Type B pancreatic cell (in vitro differentiated cells): ENCODE measurements around the gene DVL3. TPM values are rescaled to one million over a fixed set of nuclear protein-coding genes. Genes with fewer than 3 reads are reported as not detected.

Experiments used
- DNase-seq: peaks from one replicate; pipeline ENCODE4 v3.0.0; 2021; ENCODE audit warnings: mixed read lengths; ENCODE audit not compliant: unreplicated experiment; ENCODE audit errors: extremely low spot score
- H3K27ac Mint-ChIP-seq: 2 replicates; pipeline ENCODE4 v1.8.0; 2021; ENCODE audit warnings: mild to moderate bottlenecking, mixed read lengths
- H3K27me3 Mint-ChIP-seq: 2 replicates; pipeline ENCODE4 v1.8.0; 2021; ENCODE audit warnings: mixed read lengths
- H3K36me3 Mint-ChIP-seq: 2 replicates; pipeline ENCODE4 v1.8.0; 2021; ENCODE audit warnings: mixed read lengths
- H3K4me1 Mint-ChIP-seq: one replicate; pipeline ENCODE4 v1.8.0; 2021; ENCODE audit warnings: mixed read lengths; ENCODE audit not compliant: unreplicated experiment
- H3K4me3 Mint-ChIP-seq: 2 replicates; pipeline ENCODE4 v1.8.0; 2021; ENCODE audit warnings: mild to moderate bottlenecking, mixed read lengths
- H3K9me3 Mint-ChIP-seq: 2 replicates; pipeline ENCODE4 v1.8.0; 2021; ENCODE audit warnings: mixed read lengths
- total RNA-seq: library from RNA; stranded (reverse); gene quantifications from 2 replicates; pipeline ENCODE4 v1.2.1, GENCODE V29; 2021; ENCODE audit warnings: low replicate concordance
- TF ChIP-seq, protein P1 (sequence below): fragments of 200-600 bp; sonication (generic); conservative IDR thresholded peaks from 2 replicates; pipeline ENCODE4 v1.5.0; 2021; ENCODE audit warnings: antibody characterized with exemption, mild to moderate bottlenecking

Gene DVL3
- total RNA-seq, 1 donor from 2014 or later: 84.8 TPM

DNA sequence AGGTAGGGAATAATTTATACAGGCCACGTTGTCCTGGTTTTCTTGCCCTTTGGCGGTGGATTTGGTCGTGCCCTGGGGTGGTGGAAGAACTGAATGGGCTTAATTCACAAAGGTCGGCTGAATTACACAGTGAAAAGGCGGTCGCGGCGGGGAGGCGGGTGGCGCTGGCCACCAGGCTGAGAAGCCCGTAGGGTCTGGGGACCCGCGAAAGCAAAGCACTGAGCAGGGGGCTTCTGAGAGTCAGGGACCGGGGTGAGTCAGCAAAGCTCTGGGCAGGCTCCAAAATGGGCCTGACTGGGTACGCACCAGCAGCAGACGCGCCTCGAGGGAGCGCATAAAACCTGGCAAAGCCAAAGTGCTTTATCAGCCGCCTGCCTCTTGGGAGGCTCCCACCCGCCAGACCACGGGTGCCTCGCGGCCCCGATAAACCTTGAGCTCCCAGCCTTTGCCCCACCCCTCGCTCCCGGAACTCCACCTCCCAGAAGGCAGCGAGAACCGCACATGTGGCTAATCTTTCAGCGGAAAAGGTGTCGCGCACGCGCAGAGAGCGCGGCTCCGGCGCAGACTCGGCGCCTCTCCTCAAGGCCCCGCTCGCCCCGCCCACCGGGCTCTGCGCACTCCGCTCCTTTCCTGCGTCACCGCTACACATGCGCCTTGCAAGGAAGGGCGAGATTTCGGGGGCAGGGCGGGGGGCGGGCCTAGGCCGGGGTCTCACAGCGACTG lies 30.4 kb downstream of the DVL3 start:
- peak overlapping the region; percentile 99 for H3K4me3 Mint-ChIP-seq
- DNase-seq: peak; percentile 100
- no peaks in the 10 kb centered on the region for H3K27me3 Mint-ChIP-seq
- peaks cover 24% of the 10 kb centered on the region for H3K4me1 Mint-ChIP-seq
- H3K36me3 Mint-ChIP-seq: peaks cover 23% of the 10 kb centered on the region
- no peaks in the 10 kb centered on the region for H3K9me3 Mint-ChIP-seq
- H3K27ac Mint-ChIP-seq: peak overlapping the region; percentile 96
- TF ChIP-seq, protein P1, sequence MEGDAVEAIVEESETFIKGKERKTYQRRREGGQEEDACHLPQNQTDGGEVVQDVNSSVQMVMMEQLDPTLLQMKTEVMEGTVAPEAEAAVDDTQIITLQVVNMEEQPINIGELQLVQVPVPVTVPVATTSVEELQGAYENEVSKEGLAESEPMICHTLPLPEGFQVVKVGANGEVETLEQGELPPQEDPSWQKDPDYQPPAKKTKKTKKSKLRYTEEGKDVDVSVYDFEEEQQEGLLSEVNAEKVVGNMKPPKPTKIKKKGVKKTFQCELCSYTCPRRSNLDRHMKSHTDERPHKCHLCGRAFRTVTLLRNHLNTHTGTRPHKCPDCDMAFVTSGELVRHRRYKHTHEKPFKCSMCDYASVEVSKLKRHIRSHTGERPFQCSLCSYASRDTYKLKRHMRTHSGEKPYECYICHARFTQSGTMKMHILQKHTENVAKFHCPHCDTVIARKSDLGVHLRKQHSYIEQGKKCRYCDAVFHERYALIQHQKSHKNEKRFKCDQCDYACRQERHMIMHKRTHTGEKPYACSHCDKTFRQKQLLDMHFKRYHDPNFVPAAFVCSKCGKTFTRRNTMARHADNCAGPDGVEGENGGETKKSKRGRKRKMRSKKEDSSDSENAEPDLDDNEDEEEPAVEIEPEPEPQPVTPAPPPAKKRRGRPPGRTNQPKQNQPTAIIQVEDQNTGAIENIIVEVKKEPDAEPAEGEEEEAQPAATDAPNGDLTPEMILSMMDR: no peak

DNA sequence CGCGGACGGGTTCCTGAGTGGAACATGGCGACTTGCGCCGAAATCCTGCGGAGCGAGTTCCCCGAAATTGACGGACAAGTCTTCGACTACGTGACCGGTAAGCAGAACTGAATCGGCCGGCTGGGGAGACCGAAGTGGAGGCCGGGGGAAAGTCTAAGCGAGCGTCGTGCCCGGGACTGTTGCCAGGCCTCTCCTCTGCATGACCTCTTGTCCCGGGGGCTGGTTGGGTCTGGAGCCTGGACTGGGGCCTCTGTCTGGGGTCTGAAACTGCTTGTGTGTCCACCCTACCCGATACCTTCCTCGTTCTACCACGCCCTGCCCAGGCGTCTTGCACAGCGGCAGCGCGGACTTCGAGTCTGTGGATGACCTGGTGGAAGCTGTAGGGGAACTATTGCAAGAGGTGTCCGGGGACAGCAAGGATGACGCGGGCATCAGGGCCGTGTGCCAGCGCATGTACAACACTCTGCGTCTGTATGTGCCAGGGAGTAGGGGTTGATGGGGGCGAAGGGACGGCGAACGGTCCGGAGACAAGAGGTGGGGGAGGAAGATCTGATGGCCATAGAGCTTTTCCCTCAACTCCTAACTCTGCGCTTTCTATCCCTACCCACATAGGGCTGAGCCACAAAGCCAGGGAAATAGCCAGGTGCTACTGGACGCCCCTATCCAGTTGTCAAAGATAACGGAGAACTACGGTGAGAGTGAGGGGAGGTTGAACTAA lies 31.2 kb downstream of the DVL3 start, which contains the start of gene ABCF3:
Gene ABCF3 (plus strand): TSS at position 16 of the 718 bp plus-strand sequence. CDS start 9 bp downstream, at position 25.
- Mint-ChIP-seq H3K27me3 (no peaks in the 10 kb centered on the region), H3K4me1 (peaks cover 24% of the 10 kb centered on the region), H3K36me3 (peaks cover 23% of the 10 kb centered on the region), H3K9me3 (no peaks in the 10 kb centered on the region), H3K27ac (peak within 1 kb of the TSS; percentile 96), H3K4me3 (peak within 1 kb of the TSS; percentile 99)
- no peak for DNase-seq
- TF ChIP-seq, protein P1: no peak

DNA sequence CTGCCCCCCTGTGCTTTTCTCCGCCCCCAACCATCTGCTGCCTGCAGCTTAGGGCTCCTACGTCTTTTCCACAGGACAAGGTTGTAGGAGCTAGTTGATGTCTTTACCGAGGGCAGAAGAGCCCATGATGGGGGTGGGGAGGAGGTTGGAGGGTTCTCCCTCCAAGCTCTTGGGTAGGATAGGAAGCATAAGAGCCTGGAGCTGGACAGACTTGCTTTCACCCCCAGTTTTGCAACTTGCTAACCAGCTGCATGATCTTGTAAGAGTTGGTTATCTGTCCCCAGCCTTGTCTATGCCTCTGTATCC lies 31.7 kb downstream of the DVL3 start:
- peak overlapping the region; percentile 96 for H3K27ac Mint-ChIP-seq
- H3K4me3 Mint-ChIP-seq: peak overlapping the region; percentile 99
- peaks cover 23% of the 10 kb centered on the region for H3K36me3 Mint-ChIP-seq
- H3K9me3 Mint-ChIP-seq: no peaks in the 10 kb centered on the region
- TF ChIP-seq, protein P1: no peak
- DNase-seq: no peak
- H3K27me3 Mint-ChIP-seq: no peaks in the 10 kb centered on the region
- H3K4me1 Mint-ChIP-seq: peaks cover 24% of the 10 kb centered on the region

DNA sequence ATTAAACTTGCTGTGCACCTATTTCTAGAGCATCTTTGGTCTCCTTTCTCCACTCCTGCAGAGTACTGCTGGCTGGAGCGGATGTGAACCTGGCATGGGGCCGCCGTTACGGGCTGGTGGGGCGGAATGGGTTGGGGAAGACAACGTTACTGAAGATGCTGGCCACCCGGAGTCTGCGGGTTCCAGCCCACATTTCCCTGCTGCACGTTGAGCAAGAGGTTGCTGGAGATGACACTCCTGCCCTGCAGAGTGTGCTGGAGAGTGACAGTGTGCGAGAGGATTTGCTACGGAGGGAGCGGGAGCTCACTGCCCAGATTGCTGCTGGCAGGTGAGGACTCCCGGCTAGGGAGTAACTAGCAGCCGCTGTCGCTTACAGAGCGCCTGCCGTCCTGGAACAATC lies 32.9 kb downstream of the DVL3 start:
- peaks cover 24% of the 10 kb centered on the region for H3K4me1 Mint-ChIP-seq
- no peaks in the 10 kb centered on the region for H3K27me3 Mint-ChIP-seq
- TF ChIP-seq, protein P1: no peak
- H3K4me3 Mint-ChIP-seq: no peak overlapping the region
- no peak overlapping the region for H3K27ac Mint-ChIP-seq
- H3K9me3 Mint-ChIP-seq: no peaks in the 10 kb centered on the region
- DNase-seq: no peak
- H3K36me3 Mint-ChIP-seq: peaks cover 18% of the 10 kb centered on the region

DNA sequence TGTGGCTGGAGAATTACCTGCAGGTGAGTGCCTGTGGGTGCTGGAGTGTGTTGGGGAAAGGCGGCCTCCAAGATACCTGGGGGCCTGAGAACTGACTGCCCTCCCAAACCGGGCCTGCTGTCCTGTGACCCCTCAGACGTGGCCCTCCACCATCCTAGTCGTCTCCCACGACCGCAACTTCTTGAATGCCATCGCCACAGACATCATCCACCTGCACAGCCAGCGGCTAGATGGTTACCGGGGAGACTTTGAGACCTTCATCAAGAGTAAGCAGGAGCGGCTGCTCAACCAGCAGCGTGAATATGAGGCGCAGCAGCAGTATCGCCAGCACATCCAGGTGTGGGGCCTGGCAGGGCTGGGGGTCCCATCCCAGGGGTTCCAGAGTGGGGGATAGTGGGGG lies 34.2 kb downstream of the DVL3 start:
- Mint-ChIP-seq H3K27ac (no peak overlapping the region), H3K36me3 (peaks cover 11% of the 10 kb centered on the region), H3K4me1 (peaks cover 24% of the 10 kb centered on the region), H3K4me3 (no peak overlapping the region), H3K9me3 (no peaks in the 10 kb centered on the region), H3K27me3 (no peaks in the 10 kb centered on the region)
- TF ChIP-seq, protein P1: no peak
- DNase-seq: no peak
